Endothelial cell of umbilical vein (primary cell): ENCODE data around the gene LY9.

ENCODE experiments used
- CTCF ChIP-seq, 2 donors: IDR thresholded peaks; 1 replicate in 1 of 2; 2 replicates in 1 of 2; pipeline ENCODE4 v1.5.1; 2011; ENCODE audit warnings: low read length in 2 of 2, mild to moderate bottlenecking in 2 of 2, moderate library complexity in 2 of 2, control low read depth in 1 of 2, inconsistent platforms in 1 of 2, low read depth in 1 of 2; ENCODE audit not compliant: insufficient read depth in 1 of 2; ENCODE audit errors: extremely low read depth in 1 of 2
- FOS ChIP-seq: IDR thresholded peaks from 2 replicates; pipeline ENCODE4 v1.6.1; 2011; ENCODE audit warnings: mild to moderate bottlenecking, low read length, moderate library complexity, borderline replicate concordance; ENCODE audit not compliant: insufficient read depth
- POLR2A ChIP-seq: IDR thresholded peaks from 2 replicates; pipeline ENCODE4 v1.6.1; 2012; ENCODE audit warnings: low read depth, mild to moderate bottlenecking, control low read depth, low read length
- POLR2AphosphoS5 ChIP-seq: IDR thresholded peaks from 2 replicates; pipeline ENCODE4 v1.6.1; 2012; ENCODE audit warnings: low read depth, mild to moderate bottlenecking, control low read depth, low read length, moderate library complexity; ENCODE audit not compliant: insufficient read depth

- TF ChIP-seq CTCF (IDR thresholded peaks at IDR 0.05; ENCODE audit: extremely low read depth in 1 of 2, insufficient read depth in 1 of 2, low read depth in 1 of 2, low read length in 2 of 2) (no peak), POLR2A (no peak), FOS (no peak), POLR2AphosphoS5 (no peak)
Observed at GRCh38 chr1:160846281-160846680, 50.3 kb downstream of the LY9 start.
